ENCODE data around the gene KCNJ1. TPM values are rescaled to one million over a fixed set of nuclear protein-coding genes. Genes with fewer than 3 reads are reported as not detected.
A peak's percentile ranks its signal among the peaks of the same experiment; 100 is the strongest.

The KCNJ1 gene
- total and polyA plus RNA-seq, 4 donors = 0.01 to 0.31 (median 0.14) TPM

- no peak for ATAC-seq (ENCODE audit: insufficient read depth, low FRiP score)
- no peak for TF ChIP-seq CTCF (IDR thresholded peaks at IDR 0.05; ENCODE audit: control extremely low read depth, extremely low read depth)
- Histone ChIP-seq H3K27me3 (ENCODE audit: control insufficient read depth in 3 of 3, insufficient read depth in 3 of 3, low read length in 2 of 3) (no peaks in the 10 kb centered on the region), H3K36me3 (ENCODE audit: control insufficient read depth in 4 of 4, insufficient read depth in 4 of 4, low read length in 4 of 4) (peaks cover 0 to 2% (median 0%) of the 10 kb centered on the region in 4 donors), H3K4me3 (no peak overlapping the region), H3K27ac (ENCODE audit: low read depth in 1 of 2, low read length in 1 of 2) (no peak overlapping the region), H3K4me1 (ENCODE audit: control insufficient read depth in 5 of 5, insufficient read depth in 5 of 5, low read length in 5 of 5) (no peaks in the 10 kb centered on the region), H3K9ac (ENCODE audit: insufficient read depth in 1 of 2, low read length in 2 of 2) (no peak overlapping the region), H3K9me3 (ENCODE audit: control insufficient read depth in 4 of 4, insufficient read depth in 3 of 4, low read length in 3 of 4) (peaks cover 0 to 3% (median 0%) of the 10 kb centered on the region in 4 donors)
- WGBS, 2 donors = 77 to 83% methylated on average over 6 of the region's 6 CpGs
- peak in 1 of 3 donors; percentile 59 for DNase-seq
Measured at GRCh38 chr11:128915149-128915521, 48.0 kb upstream of the KCNJ1 start.

GRCh38 chr11:128914216-128915148 is 47.4 kb upstream of the KCNJ1 start:
- Histone ChIP-seq H3K9ac (ENCODE audit: insufficient read depth in 1 of 2, low read length in 2 of 2) (no peak overlapping the region), H3K4me1 (ENCODE audit: control insufficient read depth in 5 of 5, insufficient read depth in 5 of 5, low read length in 5 of 5) (peaks cover 0 to 2% (median 0%) of the 10 kb centered on the region in 5 donors), H3K27ac (ENCODE audit: low read depth in 1 of 2, low read length in 1 of 2) (no peak overlapping the region), H3K4me3 (no peak overlapping the region), H3K36me3 (ENCODE audit: control insufficient read depth in 4 of 4, insufficient read depth in 4 of 4, low read length in 4 of 4) (peaks cover 0 to 2% (median 0%) of the 10 kb centered on the region in 4 donors), H3K9me3 (ENCODE audit: control insufficient read depth in 4 of 4, insufficient read depth in 3 of 4, low read length in 3 of 4) (peaks cover 0 to 3% (median 0%) of the 10 kb centered on the region in 4 donors), H3K27me3 (ENCODE audit: control insufficient read depth in 3 of 3, insufficient read depth in 3 of 3, low read length in 2 of 3) (no peaks in the 10 kb centered on the region)
- no peak for TF ChIP-seq CTCF (IDR thresholded peaks at IDR 0.05; ENCODE audit: control extremely low read depth, extremely low read depth)
- no peak for ATAC-seq (ENCODE audit: insufficient read depth, low FRiP score)
- DNase-seq = no peak
- WGBS, 2 donors = 83 to 90% methylated on average over 18 of the region's 18 CpGs

- ATAC-seq (ENCODE audit: insufficient read depth, low FRiP score) (no peak), DNase-seq (no peak)
- WGBS, 2 donors = 90 to 93% methylated on average over 5 of the region's 5 CpGs
- Histone ChIP-seq H3K27me3 (ENCODE audit: control insufficient read depth in 3 of 3, insufficient read depth in 3 of 3, low read length in 2 of 3) (no peaks in the 10 kb centered on the region), H3K4me1 (ENCODE audit: control insufficient read depth in 5 of 5, insufficient read depth in 5 of 5, low read length in 5 of 5) (peaks cover 0 to 7% (median 3%) of the 10 kb centered on the region in 5 donors), H3K36me3 (ENCODE audit: control insufficient read depth in 4 of 4, insufficient read depth in 4 of 4, low read length in 4 of 4) (peaks cover 0 to 2% (median 0%) of the 10 kb centered on the region in 4 donors), H3K9me3 (ENCODE audit: control insufficient read depth in 4 of 4, insufficient read depth in 3 of 4, low read length in 3 of 4) (peaks cover 0 to 3% (median 0%) of the 10 kb centered on the region in 4 donors), H3K4me3 (no peak overlapping the region), H3K9ac (ENCODE audit: insufficient read depth in 1 of 2, low read length in 2 of 2) (no peak overlapping the region), H3K27ac (ENCODE audit: low read depth in 1 of 2, low read length in 1 of 2) (no peak overlapping the region)
- no peak for TF ChIP-seq CTCF (IDR thresholded peaks at IDR 0.05; ENCODE audit: control extremely low read depth, extremely low read depth)
Measured at GRCh38 chr11:128913806-128914205, 46.7 kb upstream of the KCNJ1 start.

Measured in lung (tissue), 12 donors.